Body of pancreas (tissue), 4 donors: Measurements from ENCODE around the gene HPX.

Source experiments
- POLR2A ChIP-seq, 3 donors: fragments of 450-650 bp; IDR thresholded peaks; one replicate each; pipeline ENCODE4 v1.6.1; 2016; ENCODE audit warnings: antibody characterized with exemption in 3 of 3, mild to moderate bottlenecking in 2 of 3
- TF ChIP-seq, protein P1 (sequence below), 7 experiments: fragments of 450-650 bp in 4 of 7; fragments of 200-600 bp in 3 of 7; sonication (generic) in 3 of 7; IDR thresholded peaks; one replicate each; pipeline ENCODE4 v1.5.1; 2016 to 2019; ENCODE audit warnings: antibody characterized with exemption in 7 of 7

DNA sequence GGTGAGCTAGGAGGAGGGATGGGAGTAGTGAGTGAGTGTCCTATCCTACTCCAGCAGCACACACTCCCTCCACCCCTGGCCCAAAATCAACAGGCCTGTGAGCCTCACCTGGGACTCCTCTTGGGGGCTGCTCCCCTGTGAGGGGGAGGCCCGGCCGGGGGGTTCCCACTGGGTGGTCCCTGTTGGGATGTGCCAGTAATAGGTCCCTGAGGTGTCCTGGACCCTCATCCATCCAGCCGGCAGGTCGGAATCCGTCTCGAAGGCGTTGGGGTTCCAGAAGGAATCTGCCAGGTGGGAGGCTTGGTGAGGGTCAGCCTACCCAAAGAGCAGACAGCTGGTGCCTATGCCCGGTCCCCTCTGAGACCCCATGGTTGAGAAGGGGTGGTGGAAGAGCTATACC is 37.2 kb downstream of the HPX start:
- TF ChIP-seq, protein P1, sequence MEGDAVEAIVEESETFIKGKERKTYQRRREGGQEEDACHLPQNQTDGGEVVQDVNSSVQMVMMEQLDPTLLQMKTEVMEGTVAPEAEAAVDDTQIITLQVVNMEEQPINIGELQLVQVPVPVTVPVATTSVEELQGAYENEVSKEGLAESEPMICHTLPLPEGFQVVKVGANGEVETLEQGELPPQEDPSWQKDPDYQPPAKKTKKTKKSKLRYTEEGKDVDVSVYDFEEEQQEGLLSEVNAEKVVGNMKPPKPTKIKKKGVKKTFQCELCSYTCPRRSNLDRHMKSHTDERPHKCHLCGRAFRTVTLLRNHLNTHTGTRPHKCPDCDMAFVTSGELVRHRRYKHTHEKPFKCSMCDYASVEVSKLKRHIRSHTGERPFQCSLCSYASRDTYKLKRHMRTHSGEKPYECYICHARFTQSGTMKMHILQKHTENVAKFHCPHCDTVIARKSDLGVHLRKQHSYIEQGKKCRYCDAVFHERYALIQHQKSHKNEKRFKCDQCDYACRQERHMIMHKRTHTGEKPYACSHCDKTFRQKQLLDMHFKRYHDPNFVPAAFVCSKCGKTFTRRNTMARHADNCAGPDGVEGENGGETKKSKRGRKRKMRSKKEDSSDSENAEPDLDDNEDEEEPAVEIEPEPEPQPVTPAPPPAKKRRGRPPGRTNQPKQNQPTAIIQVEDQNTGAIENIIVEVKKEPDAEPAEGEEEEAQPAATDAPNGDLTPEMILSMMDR (IDR thresholded peaks at IDR 0.05): no peak
- no peak for TF ChIP-seq POLR2A (IDR thresholded peaks at IDR 0.05)
